Measurements from ENCODE around the gene KNDC1.

The KNDC1 gene

GRCh38 chr10:133159611-133159949, 439 bp upstream of the KNDC1 start:
- H3K4me3 ChIP-seq, result peak overlapping the region in 2 of 10 experiments; percentile 69 to 72; a peak in 2 of 20 replicates
- peak overlapping the region; percentile 35 to 100 (median 49); a peak in 17 of 22 replicates for H3K4me2 ChIP-seq
- H3K9ac ChIP-seq, result no peak overlapping the region
- TF ChIP-seq Cebpa-rat (IDR thresholded peaks at IDR 0.05), result no peak
- H3K36me3 ChIP-seq, result no peaks in the 10 kb centered on the region
- peaks cover 12 to 53% (median 48%) of the 10 kb centered on the region in 10 experiments for H3K4me1 ChIP-seq
- H3K9me3 ChIP-seq (replicated peaks in 1 of 11), result no peaks in the 10 kb centered on the region
- H4K20me1 ChIP-seq, result peaks cover 0 to 57% (median 33%) of the 10 kb centered on the region in 11 experiments; a peak in 16 of 22 replicates
- H3K27me3 ChIP-seq, result peaks cover 20 to 61% (median 42%) of the 10 kb centered on the region in 11 experiments; a peak in 21 of 22 replicates
- H3K27ac ChIP-seq, result no peak overlapping the region

GRCh38 chr10:133160826-133161471, 930 bp downstream of the KNDC1 start:
- H4K20me1 ChIP-seq, result peaks cover 0 to 65% (median 33%) of the 10 kb centered on the region in 11 experiments; a peak in 16 of 22 replicates
- H3K27ac ChIP-seq, result no peak overlapping the region
- no peak for TF ChIP-seq Cebpa-rat (IDR thresholded peaks at IDR 0.05)
- no peaks in the 10 kb centered on the region for H3K9me3 ChIP-seq (replicated peaks in 1 of 11)
- H3K4me3 ChIP-seq, result peak overlapping the region; percentile 54 to 76 (median 66)
- peaks cover 20 to 56% (median 42%) of the 10 kb centered on the region in 11 experiments; a peak in 21 of 22 replicates for H3K27me3 ChIP-seq
- peak overlapping the region; percentile 96 to 100 (median 100) for H3K4me2 ChIP-seq
- peak overlapping the region; percentile 52 to 72 (median 69); a peak in 18 of 22 replicates for H3K9ac ChIP-seq
- peaks cover 12 to 57% (median 50%) of the 10 kb centered on the region in 10 experiments for H3K4me1 ChIP-seq
- H3K36me3 ChIP-seq, result no peaks in the 10 kb centered on the region

- no peak for TF ChIP-seq Cebpa-rat (IDR thresholded peaks at IDR 0.05)
- no peaks in the 10 kb centered on the region for H3K9me3 ChIP-seq (replicated peaks in 1 of 11)
- H3K9ac ChIP-seq, result peak overlapping the region in 5 of 11 experiments; percentile 62 to 72 (median 71); a peak in 5 of 22 replicates
- peak overlapping the region; percentile 96 to 100 (median 100) for H3K4me2 ChIP-seq
- no peaks in the 10 kb centered on the region for H3K36me3 ChIP-seq
- peaks cover 12 to 57% (median 50%) of the 10 kb centered on the region in 10 experiments for H3K4me1 ChIP-seq
- peaks cover 0 to 67% (median 33%) of the 10 kb centered on the region in 11 experiments; a peak in 16 of 22 replicates for H4K20me1 ChIP-seq
- peak overlapping the region in 9 of 10 experiments; percentile 54 to 76 (median 66); a peak in 15 of 20 replicates for H3K4me3 ChIP-seq
- H3K27ac ChIP-seq, result no peak overlapping the region
- peaks cover 20 to 56% (median 42%) of the 10 kb centered on the region in 11 experiments; a peak in 21 of 22 replicates for H3K27me3 ChIP-seq
Measured at GRCh38 chr10:133161486-133162109, 1.6 kb downstream of the KNDC1 start.

- Histone ChIP-seq H3K4me2 (peak overlapping the region in 9 of 11 experiments; percentile 96 to 100 (median 100); a peak in 17 of 22 replicates), H3K27ac (no peak overlapping the region), H3K27me3 (peaks cover 20 to 56% (median 42%) of the 10 kb centered on the region in 11 experiments; a peak in 21 of 22 replicates), H3K4me1 (peaks cover 12 to 57% (median 50%) of the 10 kb centered on the region in 10 experiments), H3K9me3 (replicated peaks in 1 of 11) (no peaks in the 10 kb centered on the region), H3K9ac (no peak overlapping the region), H3K36me3 (no peaks in the 10 kb centered on the region), H4K20me1 (peaks cover 0 to 67% (median 33%) of the 10 kb centered on the region in 11 experiments; a peak in 16 of 22 replicates), H3K4me3 (peak overlapping the region in 1 of 10 experiments; percentile 18; a peak in 2 of 20 replicates)
- no peak for TF ChIP-seq Cebpa-rat (IDR thresholded peaks at IDR 0.05)
Measured at GRCh38 chr10:133162178-133162909, 2.3 kb downstream of the KNDC1 start.

- Histone ChIP-seq H3K9ac (no peak overlapping the region), H3K9me3 (replicated peaks in 1 of 11) (no peaks in the 10 kb centered on the region), H4K20me1 (peaks cover 0 to 63% (median 30%) of the 10 kb centered on the region in 11 experiments; a peak in 16 of 22 replicates), H3K36me3 (no peaks in the 10 kb centered on the region), H3K27me3 (peaks cover 20 to 50% (median 42%) of the 10 kb centered on the region in 11 experiments; a peak in 21 of 22 replicates), H3K4me1 (peaks cover 12 to 66% (median 54%) of the 10 kb centered on the region in 10 experiments), H3K4me2 (peak overlapping the region in 9 of 11 experiments; percentile 21 to 100 (median 100); a peak in 18 of 22 replicates), H3K4me3 (no peak overlapping the region), H3K27ac (no peak overlapping the region)
- TF ChIP-seq Cebpa-rat (IDR thresholded peaks at IDR 0.05), result no peak
Measured at GRCh38 chr10:133162910-133163856, 3.2 kb downstream of the KNDC1 start.

- H3K27me3 ChIP-seq, result peaks cover 20 to 40% (median 34%) of the 10 kb centered on the region in 11 experiments; a peak in 21 of 22 replicates
- peak overlapping the region in 1 of 11 experiments; percentile 33; a peak in 1 of 22 replicates for H3K9ac ChIP-seq
Measured at GRCh38 chr10:133163889-133164815, 4.1 kb downstream of the KNDC1 start.

More at GRCh38 chr10:133163889-133164815, 4.1 kb downstream of the KNDC1 start:
- H4K20me1 ChIP-seq, result peaks cover 0 to 60% (median 29%) of the 10 kb centered on the region in 11 experiments; a peak in 16 of 22 replicates
- peaks cover 12 to 71% (median 63%) of the 10 kb centered on the region in 10 experiments for H3K4me1 ChIP-seq
- H3K27ac ChIP-seq, result no peak overlapping the region
- H3K36me3 ChIP-seq, result no peaks in the 10 kb centered on the region
- no peak overlapping the region for H3K4me3 ChIP-seq
- no peaks in the 10 kb centered on the region for H3K9me3 ChIP-seq (replicated peaks in 1 of 11)
- TF ChIP-seq Cebpa-rat (IDR thresholded peaks at IDR 0.05), result no peak
- H3K4me2 ChIP-seq, result peak overlapping the region in 9 of 11 experiments; percentile 21 to 100 (median 100); a peak in 17 of 22 replicates
